ENCODE results near the gene HECA. TPM values are rescaled to one million over a fixed set of nuclear protein-coding genes. Genes with fewer than 3 reads are reported as not detected.
A peak's percentile ranks its signal among the peaks of the same experiment; 100 is the strongest.

HECA gene
- total and polyA plus RNA-seq, 2 of the 8 experiments (the other 6 are each of a cell fraction or from before 2014, with no cell fraction given) = 2.4 to 9.2 TPM

- Histone ChIP-seq H3K9me3 (ENCODE audit: insufficient read depth in 2 of 2, low read depth in 1 of 2, low read length in 1 of 2) (0 out of 4 replicates have a peak, but pooled peaks cover 4 to 14% of the 10 kb centered on the region in 2 experiments), H2BK20ac (ENCODE audit: low read length) (no peak overlapping the region), H3K79me2 (ENCODE audit: control insufficient read depth in 1 of 2, insufficient read depth in 2 of 2, low read length in 2 of 2) (no peaks in the 10 kb centered on the region), H3K14ac (ENCODE audit: insufficient read length) (no peak overlapping the region), H3K4me1 (replicated peaks in 1 of 4; ENCODE audit: control insufficient read depth in 3 of 4, insufficient read depth in 4 of 4, low read length in 3 of 4) (no peaks in the 10 kb centered on the region), H3K56ac (replicated peaks; ENCODE audit: insufficient read length, low read depth, low read length) (no peak overlapping the region), H2AFZ (ENCODE audit: low read length) (no peak overlapping the region), H2BK120ac (replicated peaks; ENCODE audit: low read depth, low read length) (no peak overlapping the region), H2BK15ac (ENCODE audit: low read length) (no peak overlapping the region), H3K79me1 (ENCODE audit: low read depth, low read length) (no peaks in the 10 kb centered on the region), H3K9ac (replicated peaks in 1 of 4; ENCODE audit: extremely low read depth in 1 of 4, low read depth in 3 of 4, low read length in 3 of 4) (no peak overlapping the region), H4K20me1 (replicated peaks in 1 of 2; ENCODE audit: control insufficient read depth in 1 of 2, insufficient read depth in 2 of 2, low read length in 2 of 2) (no peaks in the 10 kb centered on the region), H3K18ac (ENCODE audit: extremely low read depth, low read length) (no peak overlapping the region), H3K4me2 (ENCODE audit: insufficient read depth in 1 of 2, low read depth in 2 of 2, low read length in 2 of 2) (no peak overlapping the region), H3K27ac (ENCODE audit: low read depth, low read length) (no peak overlapping the region), H4K8ac (ENCODE audit: extremely low read depth, insufficient read depth, low read length) (no peak overlapping the region), H2BK12ac (ENCODE audit: low read depth, low read length) (no peak overlapping the region), H3K23me2 (ENCODE audit: low read depth, low read length) (no peaks in the 10 kb centered on the region; the same call in 1 of the 2 replicates), H3K23ac (ENCODE audit: insufficient read length) (no peak overlapping the region), H3K27me3 (replicated peaks in 1 of 4; ENCODE audit: control insufficient read depth in 3 of 4, extremely low read depth in 1 of 4, insufficient read depth in 3 of 4, low read length in 3 of 4) (no peaks in the 10 kb centered on the region), H3K36me3 (ENCODE audit: control insufficient read depth in 2 of 4, insufficient read depth in 4 of 4, low read length in 3 of 4) (no peaks in the 10 kb centered on the region; a peak in 2 of 8 replicates), H3K4me3 (ENCODE audit: extremely low read depth in 1 of 4, insufficient read depth in 2 of 4, low read depth in 3 of 4, low read length in 4 of 4) (no peak overlapping the region), H4K5ac (ENCODE audit: insufficient read length, low read depth, low read length) (no peak overlapping the region), H2BK5ac (ENCODE audit: low read depth, low read length) (no peak overlapping the region), H3K4ac (replicated peaks; ENCODE audit: insufficient read length, low read depth, low read length) (no peak overlapping the region), H4K91ac (replicated peaks; ENCODE audit: insufficient read length, low read length) (no peak overlapping the region), H2AK5ac (ENCODE audit: low read depth, low read length) (no peak overlapping the region)
- TF ChIP-seq KDM5A (IDR thresholded peaks at IDR 0.05; ENCODE audit: low read length) (no peak), POLR2AphosphoS5 (IDR thresholded peaks at IDR 0.05; ENCODE audit: low read depth, low read length) (no peak), BRCA1 (IDR thresholded peaks at IDR 0.05; ENCODE audit: low read depth, low read length) (no peak), TAF1 (IDR thresholded peaks at IDR 0.05; ENCODE audit: low read depth, low read length) (no peak), E2F6 (IDR thresholded peaks at IDR 0.05) (no peak), POLR2A (IDR thresholded peaks at IDR 0.05; ENCODE audit: control extremely low read depth in 1 of 2, low read depth in 2 of 2, low read length in 2 of 2) (no peak), BACH1 (IDR thresholded peaks at IDR 0.05; ENCODE audit: low read length) (no peak), RAD21 (IDR thresholded peaks at IDR 0.05 in 1 of 2, conservative IDR thresholded peaks at IDR 0.05 in 1 of 2; ENCODE audit: low read depth in 2 of 2, low read length in 2 of 2) (peak in 1 of 2 experiments; percentile 26; a peak in 2 of 4 replicates), HDAC6 (IDR thresholded peaks at IDR 0.05; ENCODE audit: low read depth, low read length) (no peak), CTCF (IDR thresholded peaks at IDR 0.05; ENCODE audit: control extremely low read depth in 1 of 3, insufficient read depth in 1 of 3, low read depth in 1 of 3, low read length in 3 of 3) (peak in 1 of 3 experiments; percentile 17; a peak in 1 of 4 replicates)
- CTCF ChIA-PET (ENCODE audit: partially characterized antibody) = interaction anchor here (1.1 to 1.5 kb wide), 3 partner anchors 15 to 46 kb away, joined by 3 read pairs; no protein-coding TSS in a partner anchor
- DNase-seq (ENCODE audit: low read depth in 1 of 2, low spot score in 2 of 2) (no peak), FAIRE-seq (no peak)
- POLR2A ChIA-PET (ENCODE audit: partially characterized antibody) = no interaction called here
- 84% methylated on average over 2 of the region's 2 CpGs; no CpG with 5 or more reads in 1 of the 2 experiments for WGBS, 2 experiments (ENCODE audit: extremely low coverage in 1 of 2, insufficient coverage in 1 of 2, insufficient read length in 1 of 2, insufficient replicate concordance in 2 of 2, low coverage in 1 of 2, low lambda C conversion rate in 2 of 2, missing lambda C conversion rate in 1 of 2)
Measured at GRCh38 chr6:139204978-139205377, 70.1 kb downstream of the HECA start.
